ENCODE results near the gene UBE2D3.
"Not testable (repeated sequence)": the region's sequence is repeated elsewhere in the genome, so short reads cannot be mapped to it uniquely, and the experiment has no call there.

Gene UBE2D3

DNA sequence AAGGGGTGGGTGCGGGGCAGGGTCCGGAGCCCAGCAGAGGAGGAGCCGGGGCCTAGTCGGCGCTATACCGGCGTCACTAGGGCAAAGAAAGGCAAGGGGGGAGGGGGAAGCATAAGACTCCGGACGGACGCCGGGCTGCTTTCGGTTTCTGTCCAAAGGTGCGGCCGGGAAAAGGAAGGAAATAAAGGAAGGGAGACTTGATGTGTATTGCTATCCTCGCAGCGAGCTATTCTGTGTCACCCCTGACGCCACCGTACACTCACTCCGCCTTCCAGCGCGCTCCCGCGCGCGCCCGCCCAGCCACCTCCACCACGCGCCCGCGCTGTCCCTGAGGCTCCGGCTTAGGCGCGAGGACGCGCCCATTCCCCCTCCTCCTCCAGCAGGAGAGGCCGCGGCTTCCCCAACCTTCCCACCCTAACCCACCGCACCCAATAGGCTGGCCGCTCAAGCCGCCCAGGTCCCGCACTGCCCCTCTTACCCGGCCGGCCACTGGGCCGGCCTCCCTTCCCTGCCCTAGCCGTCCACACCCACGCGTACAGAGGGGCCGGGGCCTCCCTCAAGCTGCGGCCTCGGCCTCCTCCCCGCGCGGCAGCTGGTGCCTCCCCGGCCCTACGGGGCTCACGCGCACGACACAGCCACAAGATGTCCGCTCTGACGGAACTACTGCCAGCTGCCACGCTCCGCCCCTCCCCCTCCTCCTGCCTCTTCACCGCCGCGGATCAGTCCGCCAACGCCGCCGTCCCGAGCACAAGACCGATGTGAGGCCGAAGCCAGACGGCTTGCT, at the start of gene UBE2D3:
UBE2D3 (minus strand) TSS at position 662 of the 784 bp plus-strand sequence. CDS start 1,043 bp downstream, outside the sequence.
- peak; percentile 94 for DNase-seq

DNA sequence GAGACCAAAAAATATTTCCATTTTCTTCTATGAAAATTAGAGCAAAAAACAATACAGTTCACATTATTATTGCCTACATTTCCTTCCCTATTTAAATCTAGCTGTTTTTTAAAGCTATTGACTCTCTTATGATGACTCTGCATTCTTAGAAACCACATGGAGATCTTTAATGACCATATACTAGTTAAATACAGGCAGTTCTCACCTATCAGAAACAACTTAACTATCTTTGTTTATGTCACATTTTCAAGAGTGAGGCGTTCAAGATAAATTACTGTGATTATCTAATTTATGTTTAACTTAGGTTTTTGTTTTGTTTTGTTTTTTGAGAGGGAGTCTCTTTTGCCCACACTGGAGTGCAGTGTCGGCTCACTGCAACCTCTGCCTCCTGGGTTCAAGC, 44.4 kb upstream of the UBE2D3 start:
- DNase-seq, result no peak

DNA sequence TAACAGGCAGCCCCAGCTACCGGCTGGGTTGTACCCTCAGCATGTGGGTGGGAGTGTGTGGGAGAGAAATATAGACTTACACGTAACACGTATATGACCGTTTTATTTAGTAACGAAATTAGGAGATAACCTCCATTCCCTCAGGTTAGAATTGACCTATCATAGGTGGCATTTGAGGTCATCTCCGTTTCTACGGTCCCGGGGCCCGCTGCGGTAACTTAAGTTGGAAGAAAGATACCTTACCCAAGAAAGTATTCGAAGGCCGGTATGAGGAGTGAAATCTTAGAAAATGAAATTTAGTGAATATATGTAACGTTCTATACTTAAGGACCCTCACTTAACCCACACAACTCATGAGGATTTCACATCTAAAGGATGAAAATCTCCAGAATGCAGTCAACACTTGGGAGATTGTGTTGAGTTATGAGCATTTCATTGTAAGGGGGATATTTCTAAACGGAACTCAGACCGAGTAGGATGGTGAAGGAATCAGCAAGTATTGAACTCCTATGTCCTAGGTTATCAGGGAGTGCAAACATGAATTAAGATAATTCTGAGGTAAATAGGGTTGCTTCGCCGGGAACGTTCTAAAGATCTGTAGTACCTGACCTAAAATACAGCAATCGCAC, 42.3 kb upstream of the UBE2D3 start:
- no peak for DNase-seq

DNA sequence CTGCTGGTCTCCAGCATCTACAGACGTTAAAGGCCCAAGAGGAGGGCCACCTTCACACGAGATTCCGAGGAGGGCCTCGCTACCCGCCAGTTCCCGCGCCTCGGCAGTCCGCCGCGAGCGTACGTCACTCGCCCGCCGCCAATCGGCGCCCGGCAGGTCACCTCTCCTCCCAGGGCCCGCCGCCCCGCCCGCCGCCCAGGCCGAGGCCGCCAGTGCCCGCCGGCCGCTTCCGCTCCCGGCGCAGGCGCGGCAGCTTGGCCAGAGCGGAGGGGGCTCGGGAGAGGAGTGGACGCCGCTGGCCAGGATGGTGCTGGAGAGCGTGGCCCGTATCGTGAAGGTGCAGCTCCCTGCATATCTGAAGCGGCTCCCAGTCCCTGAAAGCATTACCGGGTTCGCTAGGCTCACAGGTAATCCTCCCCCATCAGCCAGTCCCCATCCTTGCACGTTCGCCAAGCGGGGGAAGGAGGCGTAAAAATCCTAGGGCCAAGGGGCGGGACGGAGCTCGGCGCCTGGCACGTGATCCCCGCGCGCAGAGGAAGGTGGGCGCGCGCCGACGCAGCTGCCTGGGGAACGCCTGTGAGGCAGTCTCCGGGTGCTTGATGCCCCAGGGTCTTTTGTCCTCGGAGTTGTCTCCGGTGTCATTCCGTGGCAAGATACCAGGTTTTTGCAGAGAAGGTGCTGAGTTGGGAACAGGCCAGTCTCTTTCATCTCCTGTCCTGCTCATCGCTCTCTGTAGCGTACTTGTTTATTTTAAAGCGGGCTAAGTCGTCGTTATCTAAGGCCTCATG, 41.6 kb upstream of the UBE2D3 start, which contains the start of gene CISD2:
CISD2 (plus strand) TSS at position 212 of the 788 bp plus-strand sequence; CDS start at position 305, 93 bp downstream.
- peak; percentile 95 for DNase-seq

DNA sequence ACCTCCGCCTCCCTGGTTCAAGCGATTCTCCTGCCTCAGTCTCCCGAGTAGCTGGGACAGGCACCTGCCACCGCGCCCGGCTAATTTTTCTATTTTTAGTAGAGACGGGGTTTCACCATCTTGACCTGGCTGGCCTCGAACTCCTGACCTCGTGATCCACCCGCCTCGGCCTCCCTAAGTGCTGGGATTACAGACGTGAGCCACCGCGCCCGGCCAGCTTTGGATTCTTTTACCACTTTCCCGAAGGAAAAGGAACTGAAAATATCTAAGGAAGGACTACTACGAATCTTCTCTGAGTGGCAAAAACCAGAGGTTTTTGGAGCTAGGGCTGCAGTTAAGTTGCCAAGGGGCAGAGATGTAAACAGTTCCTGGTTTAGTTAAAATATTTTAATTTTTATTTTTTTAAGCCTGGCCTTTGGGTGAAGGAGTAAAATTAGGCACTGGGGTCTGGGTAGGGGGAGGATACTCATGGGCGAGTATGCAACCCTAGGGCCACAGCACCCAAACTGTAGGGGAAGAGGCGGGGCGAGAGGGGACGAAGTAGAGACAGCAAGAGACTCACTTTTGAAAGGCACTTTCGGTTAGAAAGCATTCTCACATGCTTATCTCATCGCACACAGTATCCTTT, 40.9 kb upstream of the UBE2D3 start:
- DNase-seq, result peak; percentile 38

DNA sequence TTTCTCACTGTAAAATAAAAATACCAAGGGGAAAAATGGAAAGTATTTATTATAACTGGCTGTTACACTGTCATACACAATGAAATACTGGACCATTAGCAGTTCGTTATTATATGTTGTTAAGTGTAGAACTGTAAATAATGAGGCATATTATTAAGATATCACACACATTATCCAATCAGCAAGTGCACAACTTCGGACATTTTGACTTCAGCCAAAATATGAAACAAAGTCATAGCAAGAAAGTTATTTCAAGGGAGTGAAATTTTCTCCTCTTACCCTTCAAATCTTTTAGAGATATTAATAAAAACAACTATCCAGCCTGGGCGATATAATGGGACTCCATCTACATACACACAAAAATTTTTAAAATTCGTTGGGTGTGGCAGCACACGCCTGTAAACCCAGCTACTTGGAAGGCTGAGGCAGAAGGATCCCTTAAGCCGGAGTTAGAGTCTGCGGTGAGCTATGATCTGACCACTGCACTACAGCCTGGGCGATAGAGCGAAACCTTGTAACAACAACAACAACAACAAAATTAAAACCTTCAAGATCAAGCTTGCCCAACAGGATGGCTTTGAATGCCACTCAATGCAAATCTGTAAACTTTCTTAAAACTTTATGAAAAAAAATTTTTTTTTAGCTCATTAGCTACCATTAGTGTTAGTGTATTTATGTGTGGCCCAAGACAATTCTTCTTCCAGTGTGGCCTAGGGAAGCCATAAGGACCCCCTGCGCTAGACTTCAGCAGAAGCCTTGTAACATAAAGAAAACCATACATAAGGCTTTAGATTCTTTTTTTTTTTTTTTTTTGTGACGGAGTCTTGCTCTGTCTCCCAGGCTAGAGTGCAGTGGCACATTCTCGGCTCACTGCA, 40.2 kb upstream of the UBE2D3 start:
- no peak for DNase-seq

DNA sequence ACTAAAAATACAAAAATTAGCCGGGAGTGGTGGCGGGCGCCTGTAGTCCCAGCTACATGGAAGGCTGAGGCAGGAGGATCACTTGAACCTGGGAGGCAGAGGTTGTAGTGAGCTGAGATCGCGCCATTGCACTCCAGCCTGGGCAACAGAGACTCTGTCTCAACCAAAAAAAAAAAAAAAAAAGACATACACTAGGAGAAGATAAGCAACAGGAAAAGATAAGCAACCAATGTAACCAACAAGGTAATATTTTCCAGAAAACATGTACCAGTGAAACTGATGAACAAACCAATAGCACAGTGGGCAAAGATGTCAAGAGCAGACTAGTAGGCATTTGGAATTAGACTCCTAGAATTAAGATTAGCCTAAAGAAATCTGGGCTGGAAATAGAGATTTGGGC, 38.0 kb upstream of the UBE2D3 start:
- not testable (repeated sequence) for DNase-seq

DNA sequence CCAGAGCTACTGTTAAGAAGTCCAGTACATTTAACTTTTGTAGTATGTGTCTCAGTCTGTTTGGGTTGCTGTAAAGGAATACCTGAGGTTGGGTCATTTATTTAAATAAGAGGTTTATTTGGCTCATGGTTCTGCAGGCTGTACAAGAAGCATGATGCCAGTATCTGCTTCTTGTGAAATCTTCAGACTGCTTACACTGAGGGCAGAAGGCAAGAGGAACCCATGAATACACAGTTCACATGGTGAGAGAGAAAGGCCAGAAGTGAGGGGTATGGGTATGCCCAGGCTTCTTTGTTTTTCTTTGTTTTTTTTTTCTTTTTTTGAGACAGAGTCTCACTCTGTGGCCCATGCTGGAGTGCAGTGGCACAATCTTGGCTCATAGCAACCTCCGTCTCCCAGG, 35.4 kb upstream of the UBE2D3 start:
- no peak for DNase-seq

DNA sequence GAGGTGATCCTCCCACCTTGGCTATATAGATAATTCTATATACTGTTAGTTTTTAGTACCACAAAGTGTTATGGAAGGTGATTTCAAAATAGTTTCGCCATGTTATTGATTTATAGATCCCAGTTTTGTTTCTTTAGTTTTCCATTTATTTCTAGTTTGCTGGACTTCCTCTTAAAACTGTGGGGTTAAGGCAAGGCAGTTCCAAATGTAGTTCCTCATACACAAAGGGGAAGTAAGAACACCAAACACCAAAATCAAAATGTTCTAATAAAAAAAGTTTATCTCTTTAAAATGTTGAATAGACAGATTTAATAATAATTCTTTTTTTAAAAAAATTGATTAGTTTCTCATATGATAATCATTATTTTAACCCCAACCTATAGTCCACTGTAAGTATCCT, 34.7 kb upstream of the UBE2D3 start:
- no peak for DNase-seq

DNA sequence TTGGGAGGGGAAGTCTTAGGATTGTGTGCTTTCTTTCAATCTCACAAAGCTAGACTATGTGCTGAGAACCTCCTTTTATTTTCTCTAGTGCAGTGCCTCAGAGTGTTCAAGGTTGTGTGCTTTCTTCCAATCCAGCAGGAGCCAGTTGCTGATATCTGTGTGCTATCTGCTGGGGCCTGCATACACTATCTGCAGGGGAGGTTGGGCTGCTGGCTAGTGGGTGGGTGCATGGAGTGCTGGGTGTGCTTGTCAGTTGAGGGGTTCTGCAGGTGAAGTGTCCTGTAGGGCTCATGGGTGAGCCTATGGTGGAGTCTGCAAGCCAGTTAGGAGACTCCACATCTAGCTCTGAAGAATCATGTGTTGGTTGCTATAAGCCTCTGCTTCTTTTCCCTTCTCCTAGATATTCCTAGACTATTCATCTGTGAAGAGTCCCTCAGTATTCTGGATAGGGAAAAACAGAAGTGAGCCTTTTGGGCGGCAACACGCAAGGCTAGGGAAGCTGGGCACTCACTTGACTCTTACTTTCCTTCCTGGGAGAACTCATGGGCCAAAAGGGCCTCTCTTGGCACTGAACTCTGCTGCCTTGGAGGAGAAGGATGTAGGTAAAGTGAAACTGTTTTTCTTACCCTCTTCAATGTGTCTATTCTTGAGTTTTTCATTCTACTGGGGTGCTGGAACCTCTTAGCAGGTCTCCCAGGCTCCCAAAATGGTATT, 33.4 kb upstream of the UBE2D3 start:
- DNase-seq, result no peak

DNA sequence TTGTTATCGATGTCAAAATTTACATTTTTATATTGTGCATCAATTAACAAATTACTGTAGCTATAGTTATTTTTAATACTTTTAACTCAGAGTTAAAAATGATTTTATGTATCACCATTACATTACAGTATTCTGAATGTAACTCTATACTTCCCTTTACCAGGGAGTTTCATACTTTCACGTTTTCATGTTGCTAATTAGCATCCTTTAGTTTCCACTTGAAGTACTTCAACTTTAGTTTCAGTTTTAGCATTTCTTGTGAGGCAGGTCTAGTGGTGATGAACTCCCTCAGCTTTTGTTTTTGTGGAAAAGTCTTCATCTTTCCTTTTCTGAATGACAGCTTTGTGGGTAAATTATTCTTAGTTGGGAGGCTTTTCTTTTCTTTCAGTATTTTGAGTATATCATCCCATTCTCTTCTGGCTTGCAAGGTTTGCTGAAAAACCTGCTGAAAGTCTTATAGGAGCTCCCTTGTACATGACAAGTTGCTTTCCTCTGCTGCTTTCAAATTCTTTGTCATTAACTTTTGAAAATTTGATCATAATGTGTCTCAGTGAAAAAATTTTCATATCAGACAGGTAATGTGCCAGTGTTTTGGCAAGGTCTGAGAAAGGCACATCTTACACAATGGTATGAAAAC, 31.6 kb upstream of the UBE2D3 start:
- DNase-seq, result no peak

DNA sequence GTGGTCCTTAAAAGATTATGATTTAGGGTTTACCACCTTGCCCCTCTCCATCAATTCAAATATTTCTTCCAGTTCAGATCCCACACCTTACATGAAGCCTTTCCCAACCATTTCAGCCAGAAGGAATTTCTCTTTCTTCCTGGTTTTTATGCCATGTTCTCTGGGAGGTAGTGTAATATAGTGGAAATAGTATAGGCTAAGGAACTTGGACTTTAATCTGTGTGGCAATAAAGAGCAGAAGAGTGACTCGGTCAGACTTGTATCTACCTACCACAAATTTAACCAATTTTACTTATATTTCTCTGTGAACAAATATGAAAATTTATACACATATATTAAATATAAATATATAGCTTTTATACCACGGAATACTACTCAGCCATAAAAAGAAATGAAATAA, 23.0 kb upstream of the UBE2D3 start:
- no peak for DNase-seq

DNA sequence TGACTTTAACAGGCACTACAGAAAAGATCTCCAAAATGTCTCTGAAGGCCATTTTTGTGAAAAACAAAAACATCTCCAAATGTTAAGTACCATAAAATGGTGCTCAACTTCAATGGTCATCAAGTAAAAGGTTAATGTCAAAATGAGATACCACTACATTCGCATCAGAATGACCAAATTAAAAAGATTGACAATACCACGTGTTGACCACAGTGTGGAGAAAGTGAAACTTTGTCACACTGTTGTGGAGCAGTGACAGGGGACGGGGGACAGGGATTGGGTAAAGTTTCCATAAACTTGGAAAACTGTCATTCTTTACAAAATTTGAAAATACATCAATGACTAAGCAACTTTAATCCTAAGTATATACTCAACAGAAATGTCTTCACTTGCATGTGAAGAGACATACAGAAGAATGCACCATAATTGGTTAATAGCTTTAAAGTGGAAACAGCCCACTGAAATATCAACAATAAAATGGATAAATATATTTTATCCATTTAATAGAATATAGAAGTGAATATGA, 22.3 kb upstream of the UBE2D3 start:
- DNase-seq, result no peak

DNA sequence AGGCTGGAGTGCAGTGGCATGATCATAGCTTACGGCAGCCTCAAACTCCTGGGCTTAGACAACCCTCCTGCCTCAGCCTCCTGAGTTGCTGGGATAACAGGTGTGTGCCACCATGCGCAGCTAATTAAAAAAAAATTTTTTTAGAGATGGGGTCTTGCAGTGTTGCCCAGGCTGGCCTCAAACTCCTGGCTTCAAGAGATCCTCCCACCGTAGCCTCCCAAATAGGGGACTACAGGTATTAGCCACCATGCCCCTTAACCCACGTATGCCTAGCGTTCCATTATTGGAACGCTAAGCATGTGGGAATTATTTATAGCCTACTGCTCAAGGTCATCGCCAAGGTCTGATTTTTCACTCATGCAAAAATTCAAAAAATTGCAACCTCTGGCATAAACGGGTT, 20.3 kb upstream of the UBE2D3 start:
- DNase-seq, result no peak

DNA sequence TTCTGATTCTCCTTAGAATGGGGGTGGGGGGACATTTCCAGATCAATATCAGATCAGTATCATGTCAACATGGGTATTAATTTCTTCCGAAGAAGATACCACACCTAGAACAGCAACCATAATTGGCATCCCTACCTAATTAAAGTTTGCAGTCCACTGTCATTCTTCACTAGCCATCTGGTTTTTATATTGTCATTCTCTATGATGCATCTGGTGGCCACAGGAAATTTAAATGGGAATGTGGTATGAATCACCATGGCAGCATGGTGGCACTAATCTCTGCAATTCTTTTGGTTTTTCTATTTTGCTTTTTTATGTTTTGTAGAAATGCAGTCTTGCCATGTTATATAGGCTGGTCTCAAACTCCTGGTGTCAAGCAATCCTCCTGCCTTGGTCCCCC, 16.6 kb upstream of the UBE2D3 start:
- no peak for DNase-seq

DNA sequence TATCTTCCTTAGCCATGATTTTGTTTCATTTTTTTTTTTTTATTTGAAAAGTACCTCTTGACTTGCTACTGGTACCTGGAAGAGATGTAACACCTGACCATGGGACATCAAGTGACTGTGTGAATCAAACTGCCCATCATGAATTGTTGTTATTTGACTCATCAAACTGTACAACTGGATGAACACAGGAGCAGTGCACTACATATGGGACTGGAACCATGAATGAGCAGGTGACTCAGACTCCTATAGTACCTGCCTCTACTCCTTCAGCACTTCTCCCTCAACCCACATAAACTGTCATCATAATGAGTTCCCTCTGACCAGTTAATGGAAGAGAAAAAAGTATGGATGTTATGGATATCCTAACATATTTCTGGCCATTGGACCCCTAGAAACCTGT, 15.9 kb upstream of the UBE2D3 start:
- DNase-seq, result no peak

DNA sequence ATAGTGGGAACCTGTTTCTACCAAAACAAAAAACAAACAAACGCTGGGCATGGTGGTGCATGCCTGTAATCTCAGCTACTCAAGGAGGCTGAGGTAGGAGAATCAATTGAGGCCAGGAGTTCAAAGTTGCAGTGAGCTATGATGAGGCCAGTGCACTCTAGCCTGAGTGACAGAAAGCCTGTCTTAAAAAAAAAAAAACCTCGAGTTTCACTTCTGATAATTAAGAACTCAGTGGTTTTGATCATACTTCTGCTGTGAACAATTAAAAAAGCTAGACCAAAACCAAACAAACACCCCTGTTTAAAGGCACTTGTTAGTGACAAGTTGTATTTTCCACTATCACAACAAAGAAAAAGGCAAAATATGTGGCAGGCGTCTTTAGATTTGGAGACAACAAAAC, 15.0 kb upstream of the UBE2D3 start:
- DNase-seq, result no peak

DNA sequence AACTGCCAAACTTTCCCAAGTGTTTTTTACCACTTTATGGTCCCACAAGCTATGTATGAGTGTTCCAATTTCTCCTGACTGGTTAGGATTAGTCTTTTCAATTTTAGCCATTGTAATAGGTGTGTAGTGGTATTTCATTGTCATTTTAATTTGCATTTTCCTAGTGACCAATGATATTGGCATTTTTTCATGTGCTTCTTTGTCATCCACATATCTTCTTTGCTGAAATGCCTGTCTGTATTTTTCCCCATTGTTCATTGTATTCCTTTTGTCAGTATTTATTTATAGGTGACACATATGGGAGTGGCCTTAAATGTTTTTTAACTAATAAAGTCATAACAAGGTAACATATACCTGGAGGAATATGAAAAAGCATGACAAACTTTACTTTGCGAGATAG, 9.2 kb upstream of the UBE2D3 start:
- no peak for DNase-seq

DNA sequence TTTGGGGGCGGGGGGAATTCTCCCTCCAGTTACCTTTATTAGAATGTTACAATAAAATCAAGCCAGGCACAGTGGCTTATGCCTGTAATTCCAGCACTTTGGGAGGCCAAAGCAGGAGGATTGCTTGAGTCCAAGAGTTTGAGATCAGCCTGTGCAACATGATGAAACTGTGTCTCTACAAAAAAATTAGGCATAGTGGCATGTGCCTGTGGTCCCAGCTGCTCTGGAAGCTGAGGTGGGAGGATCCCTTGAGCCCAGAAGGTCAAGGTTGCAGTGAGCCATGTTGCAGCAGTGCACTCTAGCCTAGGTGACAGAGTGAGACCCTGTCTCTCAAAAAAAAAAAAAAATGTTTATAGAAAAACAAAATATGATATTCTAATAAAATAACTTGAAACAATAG, 5.3 kb upstream of the UBE2D3 start:
- DNase-seq, result no peak

DNA sequence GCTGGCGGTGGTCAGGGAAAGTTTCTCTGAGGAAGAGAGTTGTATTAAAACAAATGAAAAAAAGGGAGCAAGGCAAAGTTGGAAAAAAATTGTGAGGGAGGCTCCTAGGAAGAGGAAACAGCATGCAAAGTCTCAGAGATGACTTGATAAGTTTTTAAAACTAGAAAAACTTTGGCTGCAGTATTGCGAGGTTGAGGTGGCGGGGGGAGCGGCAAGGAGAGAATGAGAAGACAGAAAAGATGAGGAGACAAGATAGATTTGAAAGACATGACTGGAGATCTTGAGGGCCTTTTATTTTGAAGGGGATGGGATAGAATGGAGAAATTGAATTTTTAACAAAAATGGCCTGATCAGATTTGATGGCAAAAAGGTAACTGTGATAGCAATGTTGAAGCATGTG, 4.8 kb upstream of the UBE2D3 start:
- DNase-seq, result no peak

DNA sequence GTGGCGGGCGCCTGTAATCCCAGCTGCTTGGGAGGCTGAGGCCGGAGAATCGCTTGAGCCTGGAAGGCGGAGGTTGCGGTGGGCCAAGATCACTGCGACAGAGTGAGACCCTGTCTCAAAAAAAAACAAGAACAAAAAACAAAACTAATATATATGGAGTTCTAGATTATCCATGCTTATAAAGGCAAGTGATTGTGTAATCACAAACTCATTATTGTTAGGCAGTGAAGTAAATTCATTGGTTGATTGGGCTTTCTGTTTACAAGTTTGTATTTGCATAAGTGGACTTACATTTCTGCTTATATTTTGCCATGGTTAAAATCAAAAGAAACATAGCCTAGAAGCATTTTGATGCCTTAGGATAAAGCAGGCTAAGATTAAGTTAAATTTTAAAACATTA, 2.5 kb upstream of the UBE2D3 start:
- DNase-seq, result no peak

Data from activated CD4-positive, alpha-beta T cell treated with anti-CD3 and anti-CD28 coated beads, Interleukin-2, Interleukin-6, amounts not matched to agents 100 ng/mL and 50 ng/mL, durations not matched to agents 16 hours and 8 hours (primary cell).